PC-9 (cell line): ENCODE data around the gene SCN7A. TPM values are rescaled to one million over a fixed set of nuclear protein-coding genes. Genes with fewer than 3 reads are reported as not detected.
"Not testable (repeated sequence)": the region's sequence is repeated elsewhere in the genome, so short reads cannot be mapped to it uniquely, and the experiment has no call there.

Experiments
- BruUV-seq: library from RNA; stranded (reverse); fragments of 400-500 nt; replicated peaks from 2 replicates; lab custom pipeline; 2021; lab: Mats Ljungman, UMichigan
- CTCF ChIA-PET: fragments of 300-600 bp; sonication (Branson Sonifier 250); formaldehyde crosslinking; loops from one replicate; lab custom pipeline; 2022; ENCODE audit warnings: antibody characterized with exemption; lab: Charles Lee
- POLR2A ChIA-PET: fragments of 300-600 bp; sonication (Branson Sonifier 250); formaldehyde crosslinking; loops from one replicate; lab custom pipeline; 2022; ENCODE audit warnings: antibody characterized with exemption; ENCODE audit not compliant: unreplicated experiment; lab: Charles Lee
- DNase-seq, 2 experiments: peaks; one replicate each; pipeline versions ENCODE4 v3.0.0 to v3.0.0-alpha.2; 2015 to 2022; ENCODE audit warnings: mixed read lengths in 1 of 2
- H2AFZ ChIP-seq: fragments of 200-600 bp; sonication (generic); 2 replicates; pipeline ENCODE4 v1.8.1; 2017; ENCODE audit warnings: antibody characterized with exemption
- H3F3A ChIP-seq: fragments of 200-600 bp; sonication (generic); 2 replicates; pipeline ENCODE4 v1.8.1; 2017; ENCODE audit warnings: antibody characterized with exemption, mild to moderate bottlenecking, low read depth; ENCODE audit not compliant: insufficient read depth
- H3K27ac ChIP-seq: fragments of 200-600 bp; sonication (generic); 2 replicates; pipeline ENCODE4 v1.6.1; 2016; ENCODE audit warnings: mixed run types
- H3K27me3 ChIP-seq: fragments of 200-600 bp; sonication (generic); 2 replicates; pipeline ENCODE4 v1.6.1; 2016; ENCODE audit warnings: low read depth, mixed run types; ENCODE audit not compliant: insufficient read depth
- H3K36me3 ChIP-seq: fragments of 200-600 bp; sonication (generic); 2 replicates; pipeline ENCODE4 v1.6.1; 2016; ENCODE audit warnings: low read depth, mixed run types
- H3K4me1 ChIP-seq: fragments of 200-600 bp; sonication (generic); replicated peaks from 2 replicates; pipeline ENCODE4 v1.6.1; 2016; ENCODE audit warnings: mixed run types; ENCODE audit not compliant: insufficient read depth
- H3K4me2 ChIP-seq: fragments of 200-600 bp; sonication (generic); 2 replicates; pipeline ENCODE4 v1.6.1; 2017; ENCODE audit warnings: mixed run types
- H3K4me3 ChIP-seq: fragments of 200-600 bp; sonication (generic); 2 replicates; pipeline ENCODE4 v1.6.1; 2016; ENCODE audit warnings: mixed run types
- H3K79me2 ChIP-seq: fragments of 200-600 bp; sonication (generic); 2 replicates; pipeline ENCODE4 v1.6.1; 2017; ENCODE audit warnings: low read depth, mixed run types
- H3K9me2 ChIP-seq: fragments of 200-600 bp; sonication (generic); 2 replicates; pipeline ENCODE4 v1.8.1; 2017; ENCODE audit warnings: mild to moderate bottlenecking; ENCODE audit not compliant: insufficient read depth
- H3K9me3 ChIP-seq: fragments of 200-600 bp; sonication (generic); 2 replicates; pipeline ENCODE4 v1.8.1; 2016; ENCODE audit warnings: low read depth; ENCODE audit not compliant: insufficient read depth
- H4K20me1 ChIP-seq: fragments of 200-600 bp; sonication (generic); 2 replicates; pipeline ENCODE4 v1.8.1; 2017; ENCODE audit not compliant: insufficient read depth
- EZH2 ChIP-seq: fragments of 200-600 bp; sonication (generic); IDR thresholded peaks from 2 replicates; pipeline ENCODE4 v1.8.0; 2017; ENCODE audit warnings: antibody characterized with exemption, low read depth
- intact Hi-C: fragments of 100-400 bp; cut with micrococcal nuclease; formaldehyde crosslinking; loops from one replicate; pipeline ENCODE4 v1.10.0; 2022; ENCODE audit not compliant: unreplicated experiment
- total RNA-seq: library from RNA; stranded (reverse); gene quantifications from 2 replicates; pipeline ENCODE4 v1.2.3, GENCODE V29; 2021
- TF ChIP-seq, protein P1 (sequence below): fragments of 200-600 bp; sonication (generic); conservative IDR thresholded peaks from 2 replicates; pipeline ENCODE4 v1.6.1; 2017; ENCODE audit warnings: mixed run types, antibody characterized with exemption, mild to moderate bottlenecking, moderate library complexity

Gene SCN7A
- total RNA-seq, 1 experiment from 2014 or later, result not detected

DNA sequence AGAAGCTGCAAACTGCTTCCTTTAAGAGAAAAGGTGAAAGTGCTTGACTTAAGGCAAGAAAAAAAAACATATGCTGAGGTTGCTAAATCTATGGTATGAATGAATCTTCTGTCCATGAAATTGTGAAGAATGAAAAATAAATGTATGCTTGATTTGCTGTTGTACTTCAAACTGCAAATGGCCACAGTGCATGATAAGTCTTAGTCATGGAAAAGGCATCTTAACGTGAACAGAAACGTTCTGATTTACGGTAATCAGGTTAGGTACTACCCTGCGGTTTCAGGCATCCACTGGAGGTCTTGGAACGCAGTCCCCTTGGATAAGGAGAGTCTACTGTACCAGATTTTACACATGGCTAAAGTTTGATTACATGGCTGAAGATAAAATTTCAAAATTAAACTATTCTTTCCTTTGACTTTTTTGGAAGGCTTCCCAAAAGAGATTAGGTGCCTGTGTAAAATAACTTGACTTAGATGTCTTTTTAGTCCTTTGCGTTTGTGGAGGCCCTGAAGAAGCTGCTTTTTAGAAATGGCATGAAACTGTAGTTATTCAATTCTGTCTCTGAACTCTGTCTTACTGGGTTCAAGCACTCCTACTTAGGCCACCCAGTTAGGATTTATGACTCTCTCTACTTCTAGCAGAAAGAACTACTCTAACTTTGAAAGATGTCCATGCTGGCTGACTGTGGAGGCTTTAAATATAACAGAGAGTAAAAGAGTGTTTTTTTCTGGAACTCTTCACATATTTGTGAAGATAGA lies 82.4 kb downstream of the SCN7A start:
- H3K27ac ChIP-seq, result no peak overlapping the region
- no peak for DNase-seq
- intact Hi-C loops, result no loop called here
- CTCF ChIA-PET, result no interaction called here
- no peaks in the 10 kb centered on the region for H3K9me2 ChIP-seq
- no peaks in the 10 kb centered on the region for H3K36me3 ChIP-seq
- BruUV-seq, result no TSS peak
- no peak overlapping the region for H2AFZ ChIP-seq
- H3K4me2 ChIP-seq, result no peak overlapping the region
- TF ChIP-seq, protein P1, sequence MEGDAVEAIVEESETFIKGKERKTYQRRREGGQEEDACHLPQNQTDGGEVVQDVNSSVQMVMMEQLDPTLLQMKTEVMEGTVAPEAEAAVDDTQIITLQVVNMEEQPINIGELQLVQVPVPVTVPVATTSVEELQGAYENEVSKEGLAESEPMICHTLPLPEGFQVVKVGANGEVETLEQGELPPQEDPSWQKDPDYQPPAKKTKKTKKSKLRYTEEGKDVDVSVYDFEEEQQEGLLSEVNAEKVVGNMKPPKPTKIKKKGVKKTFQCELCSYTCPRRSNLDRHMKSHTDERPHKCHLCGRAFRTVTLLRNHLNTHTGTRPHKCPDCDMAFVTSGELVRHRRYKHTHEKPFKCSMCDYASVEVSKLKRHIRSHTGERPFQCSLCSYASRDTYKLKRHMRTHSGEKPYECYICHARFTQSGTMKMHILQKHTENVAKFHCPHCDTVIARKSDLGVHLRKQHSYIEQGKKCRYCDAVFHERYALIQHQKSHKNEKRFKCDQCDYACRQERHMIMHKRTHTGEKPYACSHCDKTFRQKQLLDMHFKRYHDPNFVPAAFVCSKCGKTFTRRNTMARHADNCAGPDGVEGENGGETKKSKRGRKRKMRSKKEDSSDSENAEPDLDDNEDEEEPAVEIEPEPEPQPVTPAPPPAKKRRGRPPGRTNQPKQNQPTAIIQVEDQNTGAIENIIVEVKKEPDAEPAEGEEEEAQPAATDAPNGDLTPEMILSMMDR, result no peak
- no peak for TF ChIP-seq EZH2
- POLR2A ChIA-PET, result no interaction called here
- H3F3A ChIP-seq, result no peaks in the 10 kb centered on the region
- no peaks in the 10 kb centered on the region for H3K27me3 ChIP-seq
- H4K20me1 ChIP-seq, result no peaks in the 10 kb centered on the region
- no peaks in the 10 kb centered on the region for H3K9me3 ChIP-seq
- H3K79me2 ChIP-seq, result no peaks in the 10 kb centered on the region
- H3K4me3 ChIP-seq, result no peak overlapping the region
- no peaks in the 10 kb centered on the region for H3K4me1 ChIP-seq

DNA sequence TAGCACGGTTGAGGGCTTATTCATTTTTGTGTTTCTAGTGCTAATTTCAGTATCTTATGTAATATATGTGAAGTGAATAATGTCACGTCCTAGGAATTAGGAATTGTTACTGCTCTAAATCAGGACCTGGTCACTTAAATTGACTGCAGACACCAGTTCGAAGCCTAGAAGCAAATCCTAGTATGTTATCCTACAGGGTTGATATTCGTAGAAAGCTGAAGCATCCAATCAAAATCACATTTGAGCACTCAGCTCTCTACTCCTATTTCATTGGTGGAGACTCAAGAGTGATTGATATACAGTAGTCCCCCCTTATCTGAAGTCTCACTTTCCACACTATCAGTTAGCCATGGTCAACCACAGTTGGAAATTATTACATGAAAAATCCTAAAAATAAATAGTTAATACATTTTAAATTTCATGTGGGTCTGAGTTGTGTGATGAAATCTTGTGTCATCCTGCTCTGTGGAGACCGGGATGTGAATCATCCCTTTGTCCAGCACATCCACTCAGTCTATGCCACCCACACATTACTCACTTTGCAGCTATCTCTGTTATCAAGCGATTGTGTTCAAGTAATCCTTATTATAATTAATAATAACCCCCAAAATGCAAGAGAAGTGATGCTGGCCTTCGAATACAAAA lies 83.1 kb downstream of the SCN7A start:
- H3K4me1 ChIP-seq, result no peaks in the 10 kb centered on the region
- H3K27me3 ChIP-seq, result no peaks in the 10 kb centered on the region
- intact Hi-C loops, result no loop called here
- H3K4me2 ChIP-seq, result no peak overlapping the region
- no TSS peak for BruUV-seq
- H3K36me3 ChIP-seq, result no peaks in the 10 kb centered on the region
- H4K20me1 ChIP-seq, result no peaks in the 10 kb centered on the region
- no peak overlapping the region for H2AFZ ChIP-seq
- H3K27ac ChIP-seq, result no peak overlapping the region
- TF ChIP-seq EZH2, result no peak
- TF ChIP-seq, protein P1, result no peak
- H3F3A ChIP-seq, result no peaks in the 10 kb centered on the region
- no peak for DNase-seq
- H3K9me2 ChIP-seq, result no peaks in the 10 kb centered on the region
- no peak overlapping the region for H3K4me3 ChIP-seq
- POLR2A ChIA-PET, result no interaction called here
- H3K9me3 ChIP-seq, result no peaks in the 10 kb centered on the region
- CTCF ChIA-PET, result no interaction called here
- no peaks in the 10 kb centered on the region for H3K79me2 ChIP-seq

DNA sequence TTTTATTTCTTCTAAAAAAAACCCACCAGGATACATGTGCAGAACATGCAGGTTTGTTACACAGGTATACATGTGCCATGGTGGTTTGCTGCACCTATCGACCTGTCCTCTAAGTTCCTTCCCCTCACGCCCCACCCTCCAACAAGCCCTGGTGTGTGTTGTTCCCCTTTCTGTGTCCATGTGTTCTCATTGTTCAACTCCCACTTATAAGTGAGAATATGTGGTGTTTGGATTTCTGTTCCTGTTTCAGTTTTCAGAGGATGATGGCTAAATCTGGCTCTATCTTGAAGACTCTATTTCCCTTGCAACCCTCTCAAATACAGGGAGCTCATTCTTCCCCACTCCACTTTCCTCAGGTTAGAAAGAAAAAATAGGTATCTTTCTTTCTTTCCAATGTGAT lies 86.3 kb downstream of the SCN7A start:
- CTCF ChIA-PET, H4K20me1 ChIP-seq, H2AFZ ChIP-seq, H3K27me3 ChIP-seq, POLR2A ChIA-PET, H3F3A ChIP-seq, H3K27ac ChIP-seq, H3K9me2 ChIP-seq, H3K4me1 ChIP-seq, intact Hi-C loops, H3K4me3 ChIP-seq, H3K36me3 ChIP-seq, H3K4me2 ChIP-seq, H3K79me2 ChIP-seq, H3K9me3 ChIP-seq, BruUV-seq, DNase-seq: not testable (repeated sequence)
